Small intestine (tissue), 7 donors: ENCODE results near the gene RAD51B. TPM values are rescaled to one million over a fixed set of nuclear protein-coding genes. Genes with fewer than 3 reads are reported as not detected.

Experiments used
- DNase-seq, 2 donors: peaks; one replicate each; pipeline versions ENCODE4 v3.0.0 to v3.0.0-alpha.2; 2013
- FAIRE-seq: peaks from 2 replicates; lab custom pipeline; 2012; peaks lifted over from hg19 to GRCh38; lab: Jason Lieb, UNC
- H3K27ac ChIP-seq, 3 donors: one replicate each; pipeline ENCODE4 v1.5.1; 2013; ENCODE audit warnings: low read length in 2 of 3, mild to moderate bottlenecking in 2 of 3, control low read depth in 1 of 3, inconsistent platforms in 1 of 3, low read depth in 1 of 3, moderate library complexity in 1 of 3
- H3K27me3 ChIP-seq, 3 donors: one replicate each; pipeline ENCODE4 v1.6.1; 2013; ENCODE audit warnings: low read length in 3 of 3, inconsistent platforms in 1 of 3; ENCODE audit not compliant: control insufficient read depth in 3 of 3, insufficient read depth in 3 of 3
- H3K36me3 ChIP-seq, 3 donors: one replicate each; pipeline ENCODE4 v1.6.1; 2013; ENCODE audit warnings: low read length in 3 of 3, inconsistent platforms in 1 of 3, low read depth in 1 of 3, mild to moderate bottlenecking in 1 of 3, moderate library complexity in 1 of 3; ENCODE audit not compliant: control insufficient read depth in 3 of 3, insufficient read depth in 2 of 3
- H3K4me1 ChIP-seq, 3 donors: one replicate each; pipeline ENCODE4 v1.6.1; 2013; ENCODE audit warnings: low read length in 2 of 3, inconsistent platforms in 1 of 3, low read depth in 1 of 3, mild to moderate bottlenecking in 1 of 3, moderate library complexity in 1 of 3; ENCODE audit not compliant: control insufficient read depth in 3 of 3, insufficient read depth in 2 of 3
- H3K4me3 ChIP-seq, 3 donors: one replicate each; pipeline ENCODE4 v1.5.1; 2013; ENCODE audit warnings: low read length in 3 of 3, control low read depth in 1 of 3, inconsistent platforms in 1 of 3, low read depth in 1 of 3, mild to moderate bottlenecking in 1 of 3, moderate library complexity in 1 of 3
- H3K9me3 ChIP-seq, 2 donors: one replicate each; pipeline ENCODE4 v1.6.1; 2013; ENCODE audit warnings: low read depth in 1 of 2, low read length in 1 of 2; ENCODE audit not compliant: control insufficient read depth in 2 of 2, insufficient read depth in 1 of 2
- WGBS, 3 donors: extraction: QIAGEN DNeasy Blood & Tissue Kit; methylation state at CpG; one replicate each; pipeline ENCODE4 v1.1.7; 2013; 5-methylcytosine and 5-hydroxymethylcytosine counted together
- polyA plus RNA-seq, 4 donors: library from polyadenylated mRNA; stranded (reverse) in 3 of 4; unstranded in 1 of 4; fragments of 200-250 nt in 3 of 4; fragments of 120-200 nt in 1 of 4; gene quantifications; one replicate each; pipeline versions ENCODE4 v1.2.1 to v1.2.3, GENCODE V29; 2013
- donor health status: healthy with polysubstance abuse.
- donor health status: control.
- donor health status: control.
- donor health status: Bipolar disorder and iron deficiency.
- donor health status: healthy.

Gene RAD51B
- polyA plus RNA-seq, 4 donors = 1.1 to 9.0 (median 4.1) TPM

DNA sequence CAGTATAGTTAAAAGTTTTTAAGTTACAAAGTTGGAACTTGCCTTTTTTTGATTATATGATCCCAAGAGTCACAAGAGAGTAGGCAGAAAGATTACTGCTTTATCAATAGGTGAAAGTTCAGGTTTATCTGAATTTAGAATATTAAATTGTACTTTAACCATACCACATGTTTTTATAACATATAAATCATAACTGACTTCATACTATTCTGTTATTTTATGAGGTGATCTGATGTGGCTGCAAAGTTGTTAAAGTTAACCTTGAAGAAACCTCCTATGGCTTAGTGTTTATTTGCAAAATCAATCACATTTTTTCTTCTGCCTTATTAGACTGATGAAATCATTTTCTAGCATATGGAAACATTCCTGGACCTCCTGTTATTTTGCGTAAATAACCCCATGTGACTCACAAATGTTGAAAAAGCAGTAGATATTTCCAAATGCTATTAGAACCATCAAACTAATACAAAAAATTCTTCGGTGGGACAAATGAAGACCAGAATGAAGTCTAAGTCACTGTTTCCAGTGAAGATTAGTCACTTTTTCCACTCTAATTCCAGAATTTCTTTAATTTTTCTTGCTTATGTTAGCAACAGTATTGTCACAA, 132.1 kb downstream of the RAD51B start:
- Histone ChIP-seq H3K4me1 (peaks cover 0 to 3% (median 0%) of the 10 kb centered on the region in 3 donors), H3K9me3 (peaks cover 0 to 8% of the 10 kb centered on the region in 2 donors), H3K27ac (no peak overlapping the region), H3K27me3 (no peaks in the 10 kb centered on the region), H3K36me3 (no peaks in the 10 kb centered on the region), H3K4me3 (no peak overlapping the region)
- 34 to 58% (median 56%) methylated on average over 2 of the region's 2 CpGs for WGBS, 3 donors
- peak in 1 of 2 donors; percentile 60 for DNase-seq
- FAIRE-seq = no peak

DNA sequence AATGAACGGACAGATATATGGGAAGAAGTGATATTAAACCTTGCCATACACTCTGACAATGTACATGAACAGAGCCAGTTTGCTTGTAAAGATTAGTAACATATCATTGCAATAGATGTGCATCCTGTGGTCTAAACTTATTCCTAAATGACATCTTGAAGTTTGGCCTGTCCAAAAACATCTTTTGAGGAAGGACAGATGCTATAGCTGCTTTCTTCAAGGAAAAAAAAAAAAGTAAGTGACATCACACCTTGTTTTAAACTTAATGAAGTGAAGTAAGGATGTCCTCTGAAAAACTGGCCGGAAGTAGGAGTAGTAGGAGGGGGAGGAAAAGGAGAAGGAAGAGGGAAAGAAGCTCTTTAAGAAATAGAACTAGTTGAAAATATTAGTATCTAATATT, 132.8 kb downstream of the RAD51B start:
- FAIRE-seq = no peak
- WGBS, 3 donors = 84 to 97% (median 87%) methylated on average over 2 of the region's 2 CpGs

DNA sequence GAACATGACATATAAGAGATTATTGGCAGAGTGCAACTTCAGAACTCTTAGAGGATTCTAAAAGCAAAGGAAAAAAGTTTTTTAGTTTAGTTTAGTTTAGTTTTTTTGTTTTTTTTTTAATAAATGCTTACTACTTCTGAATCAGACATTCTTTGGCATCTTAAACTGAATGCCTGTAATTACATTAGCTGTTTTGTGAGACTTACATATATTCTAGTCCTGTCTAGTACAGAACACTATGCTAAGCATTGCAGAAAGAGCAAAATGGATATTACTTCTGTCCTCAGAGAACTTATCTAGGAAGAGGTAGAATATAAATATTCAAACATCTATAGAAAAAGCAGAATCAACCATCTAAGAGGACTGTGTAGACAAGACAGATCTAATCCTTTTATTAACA, 133.2 kb downstream of the RAD51B start:
- DNase-seq (no peak), FAIRE-seq (no peak)
- H3K4me1 ChIP-seq = peaks cover 0 to 3% (median 0%) of the 10 kb centered on the region in 3 donors
- peaks cover 0 to 8% of the 10 kb centered on the region in 2 donors for H3K9me3 ChIP-seq
- H3K4me3 ChIP-seq = no peak overlapping the region
- no peaks in the 10 kb centered on the region for H3K27me3 ChIP-seq
- H3K27ac ChIP-seq = no peak overlapping the region
- no peaks in the 10 kb centered on the region for H3K36me3 ChIP-seq

More for the DNA sequence above, 132.8 kb downstream of the RAD51B start:
- no peaks in the 10 kb centered on the region for H3K36me3 ChIP-seq
- H3K9me3 ChIP-seq = peaks cover 0 to 8% of the 10 kb centered on the region in 2 donors
- peaks cover 0 to 3% (median 0%) of the 10 kb centered on the region in 3 donors for H3K4me1 ChIP-seq
- no peak overlapping the region for H3K27ac ChIP-seq
- no peak for DNase-seq
- H3K27me3 ChIP-seq = no peaks in the 10 kb centered on the region
- no peak overlapping the region for H3K4me3 ChIP-seq

DNA sequence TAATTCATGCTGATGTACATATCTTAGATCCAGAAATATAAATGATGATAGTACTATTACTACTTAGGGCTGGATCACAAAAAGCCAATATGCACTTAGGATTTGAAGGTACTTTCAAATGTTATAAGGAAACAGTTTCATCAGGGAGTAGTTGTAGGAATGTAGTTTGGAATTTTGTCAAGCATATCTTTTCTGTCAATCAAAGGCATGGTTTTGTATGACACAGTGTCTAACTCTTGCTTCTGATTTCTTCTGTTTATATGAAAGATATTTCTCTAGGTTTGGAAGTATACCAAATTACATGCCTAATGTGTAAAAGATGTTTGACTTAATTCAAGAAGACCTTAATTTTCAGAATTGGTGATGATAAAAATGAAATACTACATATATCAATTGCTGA, 135.7 kb downstream of the RAD51B start:
- Histone ChIP-seq H3K4me1 (peaks cover 0 to 3% (median 0%) of the 10 kb centered on the region in 3 donors), H3K9me3 (peaks cover 0 to 1% of the 10 kb centered on the region in 2 donors), H3K36me3 (no peaks in the 10 kb centered on the region), H3K27me3 (no peaks in the 10 kb centered on the region), H3K27ac (no peak overlapping the region), H3K4me3 (no peak overlapping the region)
- FAIRE-seq = no peak
- DNase-seq = no peak

DNA sequence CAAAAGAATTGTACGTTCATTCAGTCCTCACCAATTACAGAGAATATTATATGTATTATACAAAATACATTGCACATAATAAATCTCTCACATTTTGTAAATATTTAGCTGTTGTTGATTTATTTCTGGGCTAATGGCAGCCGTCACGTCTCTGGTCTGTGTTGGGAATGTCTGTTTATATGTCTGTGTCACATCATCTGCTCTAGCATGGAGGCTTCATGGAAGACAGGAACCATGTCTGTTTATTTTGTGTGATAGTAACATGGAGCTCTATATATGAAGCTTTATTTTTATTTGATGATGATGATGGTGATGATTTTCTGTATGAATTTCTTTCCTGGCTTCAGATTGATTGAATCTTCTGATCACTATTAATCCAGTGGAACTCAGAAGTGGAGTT, 138.4 kb downstream of the RAD51B start:
- DNase-seq (no peak), FAIRE-seq (no peak)
- Histone ChIP-seq H3K4me1 (peaks cover 0 to 10% (median 0%) of the 10 kb centered on the region in 3 donors), H3K4me3 (no peak overlapping the region), H3K36me3 (no peaks in the 10 kb centered on the region), H3K9me3 (no peaks in the 10 kb centered on the region), H3K27me3 (no peaks in the 10 kb centered on the region), H3K27ac (no peak overlapping the region)
- WGBS, 3 donors = 72 to 90% (median 75%) methylated on average over 3 of the region's 3 CpGs

DNA sequence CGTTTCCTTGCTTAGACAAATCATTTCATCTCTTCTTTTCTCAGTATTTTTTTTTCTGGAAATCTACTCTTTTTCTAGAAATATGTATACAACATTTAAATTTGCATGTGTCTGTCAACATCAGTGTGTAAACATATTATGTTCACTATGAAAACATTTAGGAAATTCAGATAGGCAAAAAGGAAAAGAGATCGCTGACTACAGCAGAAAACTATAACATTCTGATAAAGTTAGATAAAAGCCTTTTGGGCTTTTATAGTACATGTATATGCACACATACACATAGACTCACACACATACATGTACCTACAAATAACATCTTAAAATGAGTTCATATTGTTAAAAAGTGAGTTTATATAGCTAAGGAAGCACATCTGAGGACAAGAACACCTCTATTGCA, 142.1 kb downstream of the RAD51B start:
- Histone ChIP-seq H3K4me1 (peaks cover 0 to 36% (median 7%) of the 10 kb centered on the region in 3 donors), H3K4me3 (no peak overlapping the region), H3K9me3 (no peaks in the 10 kb centered on the region), H3K27ac (peak overlapping the region in 2 of 3 donors; percentile 1 to 64), H3K36me3 (no peaks in the 10 kb centered on the region), H3K27me3 (no peaks in the 10 kb centered on the region)
- 65 to 73% (median 68%) methylated on average over 2 of the region's 2 CpGs for WGBS, 3 donors
- no peak for DNase-seq
- no peak for FAIRE-seq

DNA sequence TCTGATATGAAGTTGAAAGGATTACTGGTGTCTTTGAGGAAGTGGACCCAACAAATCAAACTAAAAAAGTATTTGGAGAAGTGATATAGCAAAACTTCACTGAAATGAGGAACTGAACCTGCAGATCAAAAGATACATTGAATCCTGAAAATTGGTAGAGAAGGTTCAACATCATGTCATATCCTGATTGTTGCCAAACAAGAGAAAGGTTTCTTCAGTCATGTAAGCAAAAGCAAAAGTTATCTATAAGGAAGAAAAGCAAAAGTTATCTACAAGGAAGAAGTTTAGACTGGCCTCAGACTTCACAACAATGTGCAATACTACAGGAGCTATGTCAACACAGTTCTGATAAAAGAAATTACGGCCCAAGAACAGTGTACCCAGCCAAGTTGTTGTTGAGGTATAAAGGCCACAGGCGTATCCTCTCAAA, 142.7 kb downstream of the RAD51B start:
- peak; percentile 5 for FAIRE-seq

DNA sequence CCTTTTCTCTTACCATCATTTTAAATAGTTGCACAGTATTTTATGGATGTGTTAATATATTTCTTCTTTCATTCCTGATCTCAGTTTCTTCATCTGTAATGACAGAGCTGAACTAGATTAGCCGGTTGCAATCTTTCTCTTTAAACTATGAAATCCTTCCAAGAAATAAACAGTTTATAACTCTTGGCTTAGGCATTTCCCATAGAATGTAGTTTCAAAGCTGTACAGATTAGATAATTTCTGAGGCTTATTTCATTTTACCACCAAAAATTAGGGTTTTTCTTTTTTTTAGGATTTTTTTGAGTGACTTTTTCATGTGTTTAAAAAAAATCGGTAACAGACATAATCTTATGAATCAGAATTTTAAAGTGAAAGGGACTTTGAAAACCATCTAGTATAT, 144.0 kb downstream of the RAD51B start:
- no peaks in the 10 kb centered on the region for H3K36me3 ChIP-seq
- H3K9me3 ChIP-seq = peaks cover 0 to 15% of the 10 kb centered on the region in 2 donors
- no peak overlapping the region for H3K4me3 ChIP-seq
- peak overlapping the region in 1 of 3 donors; percentile 66 for H3K27ac ChIP-seq
- no peaks in the 10 kb centered on the region for H3K27me3 ChIP-seq
- no peak for FAIRE-seq
- no peak for DNase-seq
- H3K4me1 ChIP-seq = peaks cover 3 to 50% (median 7%) of the 10 kb centered on the region in 3 donors
- 14 to 38% (median 35%) methylated on average over 2 of the region's 2 CpGs for WGBS, 3 donors

More for the DNA sequence above, 142.7 kb downstream of the RAD51B start:
- H3K4me3 ChIP-seq = no peak overlapping the region
- no peaks in the 10 kb centered on the region for H3K36me3 ChIP-seq
- H3K9me3 ChIP-seq = peaks cover 0 to 5% of the 10 kb centered on the region in 2 donors
- H3K27ac ChIP-seq = peak overlapping the region; percentile 31 to 64 (median 55)
- no peaks in the 10 kb centered on the region for H3K27me3 ChIP-seq
- DNase-seq = peak; percentile 79 to 93
- WGBS, 3 donors = 11 to 43% (median 37%) methylated on average over 2 of the region's 2 CpGs
- H3K4me1 ChIP-seq = peaks cover 0 to 41% (median 7%) of the 10 kb centered on the region in 3 donors
